Tibial nerve (tissue), 3 donors: Measurements from ENCODE around the gene STK4.

Experiments used
- CTCF ChIP-seq, 5 experiments: fragments of 200-600 bp in 3 of 5; fragments of 450-650 bp in 2 of 5; sonication (generic) in 3 of 5; IDR thresholded peaks; one replicate each; pipeline ENCODE4 v1.5.1; 2016 to 2019; ENCODE audit warnings: antibody characterized with exemption in 5 of 5, mild to moderate bottlenecking in 3 of 5, moderate library complexity in 2 of 5
- POLR2A ChIP-seq, 2 donors: fragments of 450-650 bp; IDR thresholded peaks; one replicate each; pipeline ENCODE4 v1.6.1; 2017; ENCODE audit warnings: antibody characterized with exemption in 2 of 2, mild to moderate bottlenecking in 2 of 2, moderate library complexity in 2 of 2

- TF ChIP-seq CTCF (IDR thresholded peaks at IDR 0.05) = no peak
- no peak for TF ChIP-seq POLR2A (IDR thresholded peaks at IDR 0.05)
These were observed 69.9 kb downstream of the STK4 start for GRCh38 chr20:45036044-45036755.
